ENCODE data around the gene NDUFB7.
A peak's percentile ranks its signal among the peaks of the same experiment; 100 is the strongest.
"Not testable (repeated sequence)": the region's sequence is repeated elsewhere in the genome, so short reads cannot be mapped to it uniquely, and the experiment has no call there.

NDUFB7 gene

DNA sequence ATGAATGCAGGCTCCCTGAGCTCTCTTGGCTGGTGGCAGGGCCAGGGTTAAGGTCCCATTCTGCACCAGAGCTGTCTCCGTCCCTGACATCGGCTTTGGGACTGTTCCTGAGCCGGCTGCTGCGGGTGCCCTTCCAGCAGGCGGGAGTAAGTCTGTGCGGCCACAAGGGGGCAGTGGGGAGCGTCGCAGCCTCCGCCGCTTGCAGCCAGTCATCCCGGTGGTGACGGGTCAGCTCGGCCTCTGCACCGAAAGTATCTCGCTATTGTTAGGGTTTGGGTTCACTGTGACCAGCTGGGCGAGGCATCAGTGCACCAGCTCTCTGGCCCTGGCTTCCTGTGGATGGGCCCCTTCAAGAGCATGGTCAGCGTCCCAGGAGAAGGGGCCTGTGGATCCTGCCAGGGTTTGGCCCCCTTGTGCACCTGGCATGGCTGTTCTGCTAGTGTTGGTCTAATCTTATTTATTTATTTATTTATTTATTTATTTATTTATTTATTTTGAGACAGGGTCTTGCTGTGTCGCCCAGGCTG, 15.1 kb downstream of the NDUFB7 start:
- Histone ChIP-seq H3K27ac (ENCODE audit: low read depth, low read length) (no peak overlapping the region), H3K4me1 (ENCODE audit: control insufficient read depth, insufficient read depth, low read length) (no peaks in the 10 kb centered on the region), H3K4me3 (ENCODE audit: low read length) (peak overlapping the region; percentile 47), H3K9ac (ENCODE audit: low read length) (no peak overlapping the region), H3K36me3 (ENCODE audit: control insufficient read depth, insufficient read depth, low read length) (peaks cover 3% of the 10 kb centered on the region), H3K27me3 (ENCODE audit: control insufficient read depth, insufficient read depth, low read length) (no peaks in the 10 kb centered on the region)

DNA sequence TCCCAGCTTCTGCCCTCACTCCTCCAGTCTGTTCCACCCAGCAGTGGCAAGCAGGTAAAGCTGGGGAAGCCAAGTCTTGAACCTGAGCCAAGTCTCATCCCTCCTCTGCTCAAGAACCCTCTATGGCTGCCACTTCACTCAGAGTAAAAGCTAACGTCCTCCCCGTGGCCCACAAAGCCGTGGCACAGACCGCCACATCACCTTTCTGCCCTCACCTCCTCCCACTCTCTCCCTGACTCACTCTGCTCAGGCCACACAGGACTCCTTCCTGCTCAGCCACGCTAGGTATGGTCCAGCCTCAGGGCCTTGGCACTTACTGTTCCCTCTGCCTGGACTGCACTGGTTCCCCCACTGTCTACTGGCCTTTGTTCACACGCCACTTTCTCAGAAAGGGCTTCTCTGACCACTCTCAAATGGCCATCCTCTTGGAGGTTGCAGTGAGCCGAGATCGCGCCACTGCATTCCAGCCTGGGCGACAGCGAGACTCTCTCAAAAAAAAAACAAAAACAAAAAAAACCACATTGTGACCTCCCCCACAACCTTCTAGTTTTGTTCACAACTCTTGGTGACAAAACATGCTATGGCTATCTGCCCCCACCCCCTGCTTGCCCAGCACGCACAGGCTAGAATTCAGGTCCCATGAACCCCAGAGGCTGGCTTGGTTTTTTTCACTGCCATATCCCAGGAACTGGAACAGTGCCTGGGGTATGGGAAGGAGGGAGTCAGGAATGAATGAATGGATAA, 15.8 kb downstream of the NDUFB7 start:
- Histone ChIP-seq H3K9ac (ENCODE audit: low read length) (no peak overlapping the region), H3K27me3 (ENCODE audit: control insufficient read depth, insufficient read depth, low read length) (no peaks in the 10 kb centered on the region), H3K4me1 (ENCODE audit: control insufficient read depth, insufficient read depth, low read length) (no peaks in the 10 kb centered on the region), H3K4me3 (ENCODE audit: low read length) (peak overlapping the region; percentile 47), H3K36me3 (ENCODE audit: control insufficient read depth, insufficient read depth, low read length) (peaks cover 3% of the 10 kb centered on the region), H3K27ac (ENCODE audit: low read depth, low read length) (no peak overlapping the region)

DNA sequence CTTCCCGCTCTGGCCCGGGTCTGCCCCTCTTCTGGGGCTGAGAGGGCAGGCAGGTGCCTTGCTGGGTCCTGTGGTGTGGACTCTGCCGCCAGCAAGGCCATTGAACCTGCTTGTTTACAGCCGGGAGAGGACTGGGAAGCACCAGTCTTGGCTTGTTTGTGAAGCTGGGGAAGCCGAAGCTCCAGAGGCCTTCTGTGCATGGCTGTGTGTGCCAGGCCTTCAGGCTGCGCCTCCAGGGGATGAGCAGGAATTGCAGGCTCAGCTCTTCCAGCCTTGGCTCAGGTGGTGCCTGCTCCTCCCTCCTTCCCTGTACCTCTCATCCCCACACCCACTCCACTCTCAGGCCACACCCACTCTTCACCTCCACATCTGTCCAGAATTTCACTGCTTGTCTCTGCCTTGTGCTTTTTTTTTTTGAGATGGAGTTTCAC, 17.5 kb downstream of the NDUFB7 start:
- H3K4me1 ChIP-seq (ENCODE audit: control insufficient read depth, insufficient read depth, low read length): no peaks in the 10 kb centered on the region
- no peak overlapping the region for H3K4me3 ChIP-seq (ENCODE audit: low read length)
- H3K27me3 ChIP-seq (ENCODE audit: control insufficient read depth, insufficient read depth, low read length): no peaks in the 10 kb centered on the region
- no peak overlapping the region for H3K9ac ChIP-seq (ENCODE audit: low read length)
- H3K36me3 ChIP-seq (ENCODE audit: control insufficient read depth, insufficient read depth, low read length): peaks cover 3% of the 10 kb centered on the region
- H3K27ac ChIP-seq (ENCODE audit: low read depth, low read length): no peak overlapping the region

DNA sequence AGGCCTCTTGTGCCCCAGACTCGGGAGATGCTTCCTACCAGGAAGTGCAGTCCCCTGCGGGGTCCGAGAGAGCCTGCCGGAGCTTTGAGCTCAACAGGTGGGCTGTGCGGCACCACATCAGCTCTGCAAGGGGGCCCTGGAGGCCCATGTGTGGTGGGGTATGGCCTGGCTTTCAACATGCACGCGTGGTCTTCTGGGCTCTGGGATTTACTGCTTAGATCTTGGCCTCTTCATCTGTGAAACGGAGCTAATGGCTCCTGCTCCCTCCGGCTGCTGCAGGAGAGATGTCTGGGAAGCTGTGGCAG, 18.0 kb downstream of the NDUFB7 start:
- H3K27ac ChIP-seq (ENCODE audit: low read depth, low read length): no peak overlapping the region
- H3K27me3 ChIP-seq (ENCODE audit: control insufficient read depth, insufficient read depth, low read length): no peaks in the 10 kb centered on the region
- no peaks in the 10 kb centered on the region for H3K4me1 ChIP-seq (ENCODE audit: control insufficient read depth, insufficient read depth, low read length)
- H3K4me3 ChIP-seq (ENCODE audit: low read length): no peak overlapping the region
- H3K36me3 ChIP-seq (ENCODE audit: control insufficient read depth, insufficient read depth, low read length): peaks cover 3% of the 10 kb centered on the region
- H3K9ac ChIP-seq (ENCODE audit: low read length): no peak overlapping the region

DNA sequence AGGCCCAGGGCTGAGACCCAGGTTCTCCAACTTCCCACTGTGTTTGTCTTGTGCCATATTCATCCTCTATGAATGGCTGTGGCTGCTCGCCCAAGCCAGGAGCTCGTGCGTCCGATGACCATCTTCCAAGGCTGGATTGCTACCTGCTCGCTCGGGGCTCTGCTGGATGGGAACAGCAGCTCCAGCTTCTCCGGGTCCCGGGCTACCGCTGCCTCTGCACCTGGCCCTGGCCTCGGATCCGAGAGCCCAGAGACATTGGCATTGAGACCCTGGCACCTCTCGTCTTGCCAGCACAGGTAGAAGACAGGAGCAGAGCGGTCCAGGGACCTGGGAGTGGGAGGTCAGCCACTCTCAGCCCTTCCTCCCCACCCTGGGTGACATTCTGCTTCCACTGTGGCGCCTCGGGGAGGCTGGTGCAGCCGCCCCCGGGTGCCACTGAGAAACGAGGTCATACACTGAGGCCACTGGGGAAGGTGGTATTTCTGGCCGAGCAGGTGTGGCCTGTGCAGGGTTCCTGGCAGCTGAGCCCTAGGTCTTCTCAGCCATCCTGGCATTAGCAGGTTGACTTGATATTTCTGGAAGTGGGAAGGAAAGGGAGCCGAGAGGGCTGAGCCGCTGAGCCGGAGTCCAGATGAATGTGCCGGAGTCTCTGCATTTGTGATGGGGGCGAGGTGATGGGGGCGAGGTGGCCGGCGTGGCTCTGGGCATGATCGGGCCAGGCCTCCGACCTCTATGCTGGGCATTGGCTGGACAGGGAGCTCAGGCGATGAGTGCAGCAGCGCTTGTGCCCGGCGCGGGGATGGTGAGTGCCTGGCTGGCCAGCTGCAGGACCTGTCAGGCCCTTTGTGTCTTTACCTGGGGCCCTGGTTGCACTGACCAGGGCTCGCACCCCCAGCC, 18.6 kb downstream of the NDUFB7 start:
- no peaks in the 10 kb centered on the region for H3K4me1 ChIP-seq (ENCODE audit: control insufficient read depth, insufficient read depth, low read length)
- no peak overlapping the region for H3K27ac ChIP-seq (ENCODE audit: low read depth, low read length)
- H3K27me3 ChIP-seq (ENCODE audit: control insufficient read depth, insufficient read depth, low read length): no peaks in the 10 kb centered on the region
- peaks cover 3% of the 10 kb centered on the region for H3K36me3 ChIP-seq (ENCODE audit: control insufficient read depth, insufficient read depth, low read length)
- H3K9ac ChIP-seq (ENCODE audit: low read length): no peak overlapping the region
- no peak overlapping the region for H3K4me3 ChIP-seq (ENCODE audit: low read length)

DNA sequence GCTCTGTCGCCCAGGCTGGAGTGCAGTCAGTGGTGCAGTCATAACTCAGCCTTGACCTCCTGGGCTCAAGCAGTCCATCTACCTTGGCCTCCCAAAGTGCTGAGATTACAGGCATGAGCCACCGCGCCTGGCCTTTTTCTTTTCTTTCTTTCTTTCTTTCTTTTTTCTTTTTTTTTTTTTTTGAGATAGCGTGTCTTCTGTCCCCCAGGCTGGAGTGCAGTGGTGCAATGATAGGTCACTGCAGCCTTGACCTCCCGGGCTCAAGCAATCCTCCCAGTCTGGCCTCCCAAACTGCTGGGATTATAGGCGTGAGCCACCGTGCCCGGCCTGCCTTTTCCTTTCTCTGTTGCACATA, 19.9 kb downstream of the NDUFB7 start:
- not testable (repeated sequence) for H3K9ac ChIP-seq (ENCODE audit: low read length); H3K27me3 ChIP-seq (ENCODE audit: control insufficient read depth, insufficient read depth, low read length); H3K27ac ChIP-seq (ENCODE audit: low read depth, low read length); H3K36me3 ChIP-seq (ENCODE audit: control insufficient read depth, insufficient read depth, low read length); H3K4me3 ChIP-seq (ENCODE audit: low read length); H3K4me1 ChIP-seq (ENCODE audit: control insufficient read depth, insufficient read depth, low read length)

DNA sequence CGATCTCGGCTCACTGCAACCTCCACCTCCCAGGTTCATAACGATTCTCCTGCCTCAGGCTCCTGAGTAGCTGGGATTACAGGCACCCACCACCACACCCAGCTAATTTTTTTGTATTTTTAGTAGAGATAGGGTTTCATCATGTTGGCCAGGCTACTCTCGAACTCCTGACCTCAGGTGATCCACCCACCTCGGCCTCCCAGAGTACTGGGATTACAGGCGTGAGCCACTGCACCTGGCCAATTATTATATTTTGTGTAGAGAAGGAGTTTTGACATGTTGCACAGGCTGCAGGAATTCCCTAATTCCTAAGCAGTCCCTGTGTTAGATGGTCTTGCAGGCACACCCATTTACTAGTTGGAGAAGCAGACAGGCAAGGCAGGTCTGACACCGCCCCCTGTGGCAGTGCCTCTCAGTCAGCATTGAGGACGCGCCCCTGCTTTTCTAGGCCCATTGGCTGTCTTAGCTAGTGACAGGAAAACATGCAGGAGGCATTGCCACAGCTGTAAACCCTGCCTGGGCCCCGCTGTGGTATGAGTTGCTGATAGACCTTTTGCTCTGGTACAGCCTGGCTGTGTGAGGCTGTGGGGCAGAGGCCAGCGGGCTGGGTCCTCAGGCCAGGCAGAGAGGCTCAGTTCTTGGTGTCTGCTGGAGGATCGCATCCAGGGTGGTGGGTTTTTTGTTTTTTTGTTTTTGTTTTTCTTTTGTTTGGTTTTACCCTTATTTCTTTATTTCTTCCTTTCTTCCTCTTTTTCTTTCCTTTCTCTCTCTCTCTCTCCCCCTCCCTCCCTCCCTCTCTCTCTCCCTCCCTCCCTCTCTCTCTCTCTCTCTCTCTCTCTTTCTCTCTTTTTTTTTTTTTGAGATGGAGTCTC, 20.5 kb downstream of the NDUFB7 start:
- not testable (repeated sequence) for H3K36me3 ChIP-seq (ENCODE audit: control insufficient read depth, insufficient read depth, low read length); H3K4me3 ChIP-seq (ENCODE audit: low read length); H3K4me1 ChIP-seq (ENCODE audit: control insufficient read depth, insufficient read depth, low read length); H3K9ac ChIP-seq (ENCODE audit: low read length); H3K27me3 ChIP-seq (ENCODE audit: control insufficient read depth, insufficient read depth, low read length); H3K27ac ChIP-seq (ENCODE audit: low read depth, low read length)

DNA sequence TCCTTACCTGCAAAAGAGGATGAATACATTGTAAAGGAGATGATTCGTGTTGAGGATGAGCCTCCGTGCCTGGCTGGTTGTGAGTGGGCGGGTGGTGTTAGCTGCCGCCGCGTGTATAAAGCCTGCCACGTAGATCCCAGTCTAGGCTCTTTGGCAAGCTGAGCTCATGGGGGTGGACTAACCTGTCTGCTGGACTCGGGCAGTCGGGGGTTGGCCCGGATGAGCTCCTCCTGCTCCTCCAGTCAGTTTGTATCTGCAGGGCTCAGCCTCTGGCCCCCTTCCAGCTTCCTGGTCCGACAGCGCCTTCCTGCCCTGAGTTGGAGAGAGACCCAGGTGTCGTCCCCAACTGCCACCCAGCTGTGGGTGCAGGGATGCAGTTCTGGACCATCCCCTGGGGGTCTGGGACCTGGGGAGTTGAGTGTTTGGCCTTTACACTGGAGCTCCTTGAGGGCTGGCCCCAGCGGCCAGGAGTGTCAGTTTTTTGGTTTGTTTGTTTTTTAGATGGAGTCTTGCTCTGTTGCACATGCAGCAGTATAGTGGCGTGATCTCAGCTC, 21.6 kb downstream of the NDUFB7 start:
- Histone ChIP-seq H3K4me1 (ENCODE audit: control insufficient read depth, insufficient read depth, low read length) (no peaks in the 10 kb centered on the region), H3K27me3 (ENCODE audit: control insufficient read depth, insufficient read depth, low read length) (no peaks in the 10 kb centered on the region), H3K9ac (ENCODE audit: low read length) (no peak overlapping the region), H3K36me3 (ENCODE audit: control insufficient read depth, insufficient read depth, low read length) (peaks cover 3% of the 10 kb centered on the region), H3K4me3 (ENCODE audit: low read length) (no peak overlapping the region), H3K27ac (ENCODE audit: low read depth, low read length) (no peak overlapping the region)

DNA sequence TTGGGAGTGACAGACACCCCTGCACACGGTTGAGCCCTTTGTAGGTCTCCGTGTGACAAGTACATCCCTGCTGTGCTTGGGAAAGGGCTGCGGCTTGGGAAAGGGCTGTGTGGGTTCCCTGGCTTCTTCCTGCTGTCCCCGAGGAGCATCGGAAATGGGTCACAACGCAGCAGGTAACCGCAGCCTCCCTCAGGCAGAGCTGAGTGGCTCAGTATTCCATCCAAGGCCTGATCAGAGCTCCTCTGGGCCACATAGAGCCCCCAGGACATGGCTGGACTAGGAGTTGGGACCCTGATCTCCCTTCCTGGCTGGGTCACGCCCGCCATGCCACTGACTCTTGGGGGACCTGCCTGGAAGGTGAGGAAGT, 26.2 kb downstream of the NDUFB7 start:
- Histone ChIP-seq H3K27me3 (ENCODE audit: control insufficient read depth, insufficient read depth, low read length) (no peaks in the 10 kb centered on the region), H3K9ac (ENCODE audit: low read length) (no peak overlapping the region), H3K4me3 (ENCODE audit: low read length) (no peak overlapping the region), H3K4me1 (ENCODE audit: control insufficient read depth, insufficient read depth, low read length) (no peaks in the 10 kb centered on the region), H3K36me3 (ENCODE audit: control insufficient read depth, insufficient read depth, low read length) (peaks cover 2% of the 10 kb centered on the region), H3K27ac (ENCODE audit: low read depth, low read length) (no peak overlapping the region)

DNA sequence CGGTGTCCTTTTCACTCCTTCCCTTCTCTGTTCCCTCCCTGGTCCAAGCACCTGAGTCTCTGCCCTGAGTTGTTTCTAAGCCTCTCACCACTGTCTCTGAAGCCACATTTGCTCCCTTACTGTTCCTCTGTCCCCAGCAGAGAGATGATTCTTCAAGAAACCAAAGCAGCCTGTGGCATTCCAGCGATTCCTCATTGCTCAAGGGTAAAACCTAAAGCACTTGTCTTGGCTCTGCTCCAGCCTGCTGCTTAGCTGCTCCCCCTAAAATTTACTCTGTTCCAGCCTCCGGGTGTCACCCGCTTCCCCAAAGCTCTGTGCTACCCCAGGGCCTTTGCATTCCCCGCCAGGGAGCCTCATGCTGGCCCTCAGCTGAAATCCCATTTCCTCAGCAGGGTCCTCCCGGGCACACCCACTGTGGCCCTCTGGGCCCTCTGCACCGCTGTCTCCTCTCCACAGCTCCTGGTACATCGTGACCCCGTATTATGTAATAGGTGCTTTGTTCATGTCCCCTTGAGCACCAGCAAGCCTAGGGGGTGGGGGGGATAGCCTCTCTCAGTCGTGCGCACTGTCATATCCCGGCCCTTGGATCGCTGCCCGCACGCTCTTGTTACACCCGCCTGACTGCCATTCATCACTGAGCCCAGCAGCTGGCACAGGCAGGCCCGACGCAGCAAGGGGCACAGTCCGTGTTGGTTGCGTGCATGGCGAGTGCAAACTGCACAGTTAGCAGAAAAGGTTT, 26.7 kb downstream of the NDUFB7 start:
- Histone ChIP-seq H3K27ac (ENCODE audit: low read depth, low read length) (no peak overlapping the region), H3K36me3 (ENCODE audit: control insufficient read depth, insufficient read depth, low read length) (peaks cover 2% of the 10 kb centered on the region), H3K4me3 (ENCODE audit: low read length) (no peak overlapping the region), H3K9ac (ENCODE audit: low read length) (no peak overlapping the region), H3K27me3 (ENCODE audit: control insufficient read depth, insufficient read depth, low read length) (no peaks in the 10 kb centered on the region), H3K4me1 (ENCODE audit: control insufficient read depth, insufficient read depth, low read length) (no peaks in the 10 kb centered on the region)

DNA sequence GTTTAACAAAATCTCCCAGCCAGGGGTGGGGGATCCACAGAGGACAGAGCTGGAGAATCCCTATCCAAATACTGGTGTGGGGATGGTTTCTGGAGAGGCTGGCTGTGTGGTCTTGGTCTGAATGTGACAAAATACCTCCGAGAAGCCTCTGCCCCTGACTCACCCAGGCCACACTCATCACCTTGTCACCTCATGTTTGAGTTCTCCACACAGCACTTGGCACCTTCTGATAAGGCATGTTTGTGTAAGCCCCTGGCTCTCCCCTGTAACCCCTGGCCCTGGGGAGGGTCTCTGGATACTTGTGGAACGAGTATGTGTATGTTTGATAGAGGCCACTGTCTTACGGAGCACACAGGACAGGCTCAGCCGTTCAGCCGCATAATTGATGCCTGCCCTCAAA, 27.8 kb downstream of the NDUFB7 start:
- Histone ChIP-seq H3K9ac (ENCODE audit: low read length) (no peak overlapping the region), H3K27ac (ENCODE audit: low read depth, low read length) (no peak overlapping the region)

More for the DNA sequence above, 27.8 kb downstream of the NDUFB7 start:
- peaks cover 2% of the 10 kb centered on the region for H3K36me3 ChIP-seq (ENCODE audit: control insufficient read depth, insufficient read depth, low read length)
- no peaks in the 10 kb centered on the region for H3K27me3 ChIP-seq (ENCODE audit: control insufficient read depth, insufficient read depth, low read length)
- no peaks in the 10 kb centered on the region for H3K4me1 ChIP-seq (ENCODE audit: control insufficient read depth, insufficient read depth, low read length)
- no peak overlapping the region for H3K4me3 ChIP-seq (ENCODE audit: low read length)
